A549 (cell line): Measurements from ENCODE around the gene NIM1K.

Experiments
- ESRRA ChIP-seq: fragments of 150-350 bp; IDR thresholded peaks from 2 replicates; pipeline ENCODE4 v1.6.1; 2014; ENCODE audit warnings: mild to moderate bottlenecking, low read length, borderline replicate concordance
- RNF2 ChIP-seq: fragments of 200-600 bp; sonication (generic); IDR thresholded peaks from 2 replicates; pipeline ENCODE4 v1.6.1; 2016; ENCODE audit warnings: low read depth, mild to moderate bottlenecking, antibody characterized with exemption, moderate library complexity, borderline replicate concordance
- TF ChIP-seq, protein P1 (sequence below): fragments of 450-650 bp; IDR thresholded peaks from 2 replicates; pipeline ENCODE4 v1.6.1; 2014; ENCODE audit warnings: antibody characterized with exemption
- TF ChIP-seq, protein P2 (sequence below): fragments of >200 bp; sonication (Bioruptor Twin); formaldehyde crosslinking; IDR thresholded peaks from 3 replicates; pipeline ENCODE4 v1.5.1; 2016

DNA sequence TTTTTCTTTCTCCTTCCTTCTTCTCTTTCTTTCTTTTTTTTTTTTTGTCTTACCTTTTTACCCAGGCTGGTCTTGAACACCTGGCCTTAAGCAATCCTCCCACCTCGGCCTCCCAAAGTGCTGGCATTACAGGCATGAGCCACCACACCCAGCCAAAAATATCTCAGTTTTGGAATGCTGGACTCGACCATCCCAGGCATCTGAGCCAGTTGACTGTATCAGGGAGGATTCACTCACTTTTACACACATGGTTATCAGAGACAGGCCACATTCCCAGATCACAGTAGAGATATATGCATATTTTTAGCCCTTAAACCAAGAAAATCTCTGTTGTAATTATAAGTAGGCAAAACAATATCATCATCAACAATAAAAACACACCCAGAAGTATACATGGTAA is 21.9 kb downstream of the NIM1K start:
- TF ChIP-seq ESRRA, result no peak
- TF ChIP-seq, protein P1, sequence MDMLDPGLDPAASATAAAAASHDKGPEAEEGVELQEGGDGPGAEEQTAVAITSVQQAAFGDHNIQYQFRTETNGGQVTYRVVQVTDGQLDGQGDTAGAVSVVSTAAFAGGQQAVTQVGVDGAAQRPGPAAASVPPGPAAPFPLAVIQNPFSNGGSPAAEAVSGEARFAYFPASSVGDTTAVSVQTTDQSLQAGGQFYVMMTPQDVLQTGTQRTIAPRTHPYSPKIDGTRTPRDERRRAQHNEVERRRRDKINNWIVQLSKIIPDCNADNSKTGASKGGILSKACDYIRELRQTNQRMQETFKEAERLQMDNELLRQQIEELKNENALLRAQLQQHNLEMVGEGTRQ, result no peak
- TF ChIP-seq, protein P2, sequence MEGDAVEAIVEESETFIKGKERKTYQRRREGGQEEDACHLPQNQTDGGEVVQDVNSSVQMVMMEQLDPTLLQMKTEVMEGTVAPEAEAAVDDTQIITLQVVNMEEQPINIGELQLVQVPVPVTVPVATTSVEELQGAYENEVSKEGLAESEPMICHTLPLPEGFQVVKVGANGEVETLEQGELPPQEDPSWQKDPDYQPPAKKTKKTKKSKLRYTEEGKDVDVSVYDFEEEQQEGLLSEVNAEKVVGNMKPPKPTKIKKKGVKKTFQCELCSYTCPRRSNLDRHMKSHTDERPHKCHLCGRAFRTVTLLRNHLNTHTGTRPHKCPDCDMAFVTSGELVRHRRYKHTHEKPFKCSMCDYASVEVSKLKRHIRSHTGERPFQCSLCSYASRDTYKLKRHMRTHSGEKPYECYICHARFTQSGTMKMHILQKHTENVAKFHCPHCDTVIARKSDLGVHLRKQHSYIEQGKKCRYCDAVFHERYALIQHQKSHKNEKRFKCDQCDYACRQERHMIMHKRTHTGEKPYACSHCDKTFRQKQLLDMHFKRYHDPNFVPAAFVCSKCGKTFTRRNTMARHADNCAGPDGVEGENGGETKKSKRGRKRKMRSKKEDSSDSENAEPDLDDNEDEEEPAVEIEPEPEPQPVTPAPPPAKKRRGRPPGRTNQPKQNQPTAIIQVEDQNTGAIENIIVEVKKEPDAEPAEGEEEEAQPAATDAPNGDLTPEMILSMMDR, result no peak
- no peak for TF ChIP-seq RNF2
